Spinal cord (tissue), 10 donors: ENCODE measurements around the gene EMC6. TPM values are rescaled to one million over a fixed set of nuclear protein-coding genes. Genes with fewer than 3 reads are reported as not detected.

ENCODE experiments used
- DNase-seq, 6 donors: peaks; one replicate each; pipeline versions ENCODE4 v3.0.0 to v3.0.0-alpha.2; 2013 to 2015; ENCODE audit warnings: low spot score in 6 of 6, low read depth in 4 of 6
- H3K27ac ChIP-seq: one replicate; pipeline ENCODE4 v1.5.1; 2013; ENCODE audit warnings: low read depth, low read length, control low read depth
- H3K27me3 ChIP-seq: one replicate; pipeline ENCODE4 v1.6.1; 2013; ENCODE audit warnings: low read length; ENCODE audit not compliant: control insufficient read depth, insufficient read depth
- H3K36me3 ChIP-seq: one replicate; pipeline ENCODE4 v1.6.1; 2013; ENCODE audit warnings: low read length; ENCODE audit not compliant: control insufficient read depth, insufficient read depth
- H3K4me1 ChIP-seq: one replicate; pipeline ENCODE4 v1.6.1; 2013; ENCODE audit warnings: low read length; ENCODE audit not compliant: control insufficient read depth, insufficient read depth
- H3K4me3 ChIP-seq: one replicate; pipeline ENCODE4 v1.5.1; 2013; ENCODE audit warnings: low read depth, low read length, control low read depth
- H3K9me3 ChIP-seq: one replicate; pipeline ENCODE4 v1.6.1; 2013; ENCODE audit warnings: low read length; ENCODE audit not compliant: control insufficient read depth, insufficient read depth
- WGBS: methylation state at CpG from one replicate; pipeline ENCODE4 v1.1.5; 2013; ENCODE audit warnings: missing lambda C conversion rate; ENCODE audit not compliant: insufficient coverage; 5-methylcytosine and 5-hydroxymethylcytosine counted together
- polyA plus RNA-seq, 2 donors: library from polyadenylated mRNA; unstranded; fragments of 120-200 nt; gene quantifications; one replicate each; pipeline ENCODE4 v1.2.1, GENCODE V29; 2013; ENCODE audit not compliant: insufficient read length in 2 of 2
- total RNA-seq, 2 donors: library from RNA; depleted of rRNA in 1 of 2; stranded (reverse); fragments of 120-200 nt in 1 of 2; fragments of >200 nt in 1 of 2; gene quantifications; one replicate each; pipeline versions ENCODE4 v1.2.3 to v1.2.4, GENCODE V29; 2013 to 2014
- donor health status: healthy.

EMC6 gene
- total and polyA plus RNA-seq, 4 donors: 11.0 to 48.1 (median 31.2) TPM

GRCh38 chr17:3636154-3636907, 32.3 kb upstream of the EMC6 start, which contains the start of the genes CTNS and SHPK:
CTNS (plus strand) TSS chr17:3636760; CDS start chr17:3640207, 3,447 bp downstream.
SHPK (minus strand) TSS chr17:3636250; CDS start chr17:3636219, 31 bp downstream.
- under 1% methylated on average over 68 of the region's 68 CpGs for WGBS
- peaks cover 27% of the 10 kb centered on the region for H3K36me3 ChIP-seq
- H3K4me1 ChIP-seq: peaks cover 22% of the 10 kb centered on the region

GRCh38 chr17:3636908-3637373, 31.7 kb upstream of the EMC6 start:
- Histone ChIP-seq H3K4me3 (peak overlapping the region; percentile 86), H3K9me3 (no peaks in the 10 kb centered on the region), H3K27ac (peak overlapping the region; percentile 99), H3K27me3 (no peaks in the 10 kb centered on the region), H3K4me1 (peaks cover 22% of the 10 kb centered on the region), H3K36me3 (peaks cover 28% of the 10 kb centered on the region)
- DNase-seq: peak in 1 of 6 donors; percentile 19
- under 1% methylated on average over 28 of the region's 31 CpGs for WGBS

More at GRCh38 chr17:3636154-3636907, 32.3 kb upstream of the EMC6 start, which contains the start of the genes CTNS and SHPK:
- Histone ChIP-seq H3K4me3 (peak within 1 kb of the TSS; percentile 86), H3K27me3 (no peaks in the 10 kb centered on the region), H3K9me3 (no peaks in the 10 kb centered on the region), H3K27ac (peak within 1 kb of the TSS; percentile 99)
- peak; percentile 87 to 99 (median 92) for DNase-seq

GRCh38 chr17:3639981-3640596, 28.5 kb upstream of the EMC6 start:
- H3K27ac ChIP-seq: no peak overlapping the region
- no peak overlapping the region for H3K4me3 ChIP-seq
- no peaks in the 10 kb centered on the region for H3K27me3 ChIP-seq
- DNase-seq: no peak
- H3K9me3 ChIP-seq: no peaks in the 10 kb centered on the region
- peaks cover 33% of the 10 kb centered on the region for H3K36me3 ChIP-seq
- H3K4me1 ChIP-seq: peaks cover 18% of the 10 kb centered on the region
- WGBS: 63% methylated on average over 6 of the region's 7 CpGs

DNA sequence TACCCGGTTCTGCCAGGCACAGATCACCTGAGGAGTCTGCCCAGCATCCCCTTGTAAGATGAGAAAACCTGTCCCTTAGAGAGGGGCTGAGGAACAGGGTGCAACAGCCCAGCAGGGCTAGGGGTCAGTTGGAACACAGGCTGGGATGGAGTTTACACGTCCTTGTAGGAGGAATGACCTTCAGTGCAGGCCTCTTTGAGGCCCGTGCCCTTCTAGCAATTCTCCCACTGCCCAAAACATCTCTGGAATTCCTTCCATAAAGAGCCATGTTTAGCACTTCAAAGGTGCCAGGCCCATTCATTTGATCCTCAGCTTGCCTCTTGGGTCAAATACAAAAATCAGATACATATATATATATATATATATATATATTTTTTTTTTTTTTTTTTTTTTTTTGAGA, 27.6 kb upstream of the EMC6 start:
- peaks cover 40% of the 10 kb centered on the region for H3K36me3 ChIP-seq
- no peak overlapping the region for H3K27ac ChIP-seq
- no peak overlapping the region for H3K4me3 ChIP-seq
- peaks cover 11% of the 10 kb centered on the region for H3K4me1 ChIP-seq
- DNase-seq: no peak
- no peaks in the 10 kb centered on the region for H3K9me3 ChIP-seq
- no peaks in the 10 kb centered on the region for H3K27me3 ChIP-seq
- 60% methylated on average over 2 of the region's 3 CpGs for WGBS

DNA sequence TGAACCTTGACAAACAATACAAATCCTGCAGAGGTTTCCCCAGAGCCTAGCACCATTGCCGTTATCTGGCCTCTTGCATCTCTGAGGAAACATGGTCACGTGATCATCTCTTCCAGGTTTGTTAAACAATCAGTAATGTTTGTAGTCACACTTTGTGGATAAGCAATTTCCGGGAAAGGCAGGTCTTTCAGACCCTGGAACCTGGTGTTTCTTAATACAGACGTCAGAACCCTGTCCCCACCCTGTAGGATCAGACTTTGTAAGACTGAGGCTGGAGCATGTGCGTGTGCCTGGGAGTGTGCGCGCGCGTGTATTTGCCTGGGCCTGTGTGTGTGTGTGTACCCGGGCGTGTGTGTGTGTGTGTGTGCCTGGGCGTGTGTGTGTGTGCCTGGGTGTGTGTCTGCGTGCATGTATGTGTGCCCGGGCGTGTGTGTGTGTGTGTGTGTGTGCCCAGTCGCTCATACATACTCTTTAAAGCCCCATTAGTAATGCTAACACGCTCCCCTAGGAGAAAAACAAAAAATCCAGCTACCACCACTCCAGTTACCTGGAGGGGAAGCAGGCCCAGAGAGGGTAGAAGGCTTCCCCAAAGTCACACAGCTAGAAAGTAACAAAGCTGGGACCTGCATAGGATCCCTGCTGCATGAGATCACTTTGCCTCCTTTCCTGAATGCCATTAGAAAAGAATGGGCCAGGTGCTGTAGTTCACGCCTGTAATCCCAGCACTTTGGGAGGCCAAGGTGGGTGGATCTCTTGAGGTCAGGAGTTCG, 26.7 kb upstream of the EMC6 start:
- Histone ChIP-seq H3K9me3 (no peaks in the 10 kb centered on the region), H3K27ac (no peak overlapping the region), H3K4me1 (peaks cover 10% of the 10 kb centered on the region), H3K27me3 (no peaks in the 10 kb centered on the region), H3K4me3 (no peak overlapping the region), H3K36me3 (peaks cover 45% of the 10 kb centered on the region)
- no peak for DNase-seq
- whole genome bisulfite sequencing: 91% methylated on average over 10 of the region's 19 CpGs

- no peaks in the 10 kb centered on the region for H3K27me3 ChIP-seq
- peaks cover 59% of the 10 kb centered on the region for H3K36me3 ChIP-seq
- DNase-seq: no peak
- no peak overlapping the region for H3K27ac ChIP-seq
- no peak overlapping the region for H3K4me3 ChIP-seq
- 100% methylated on average over 3 of the region's 4 CpGs for WGBS
- peaks cover 5% of the 10 kb centered on the region for H3K4me1 ChIP-seq
- no peaks in the 10 kb centered on the region for H3K9me3 ChIP-seq
These were observed 24.7 kb upstream of the EMC6 start for GRCh38 chr17:3643889-3644349.

GRCh38 chr17:3645310-3645709, 23.3 kb upstream of the EMC6 start:
- H3K4me1 ChIP-seq: peaks cover 5% of the 10 kb centered on the region
- no peaks in the 10 kb centered on the region for H3K9me3 ChIP-seq
- no peak for DNase-seq
- H3K4me3 ChIP-seq: no peak overlapping the region
- 78% methylated on average over 5 of the region's 5 CpGs for WGBS
- peaks cover 60% of the 10 kb centered on the region for H3K36me3 ChIP-seq
- no peaks in the 10 kb centered on the region for H3K27me3 ChIP-seq
- H3K27ac ChIP-seq: no peak overlapping the region

DNA sequence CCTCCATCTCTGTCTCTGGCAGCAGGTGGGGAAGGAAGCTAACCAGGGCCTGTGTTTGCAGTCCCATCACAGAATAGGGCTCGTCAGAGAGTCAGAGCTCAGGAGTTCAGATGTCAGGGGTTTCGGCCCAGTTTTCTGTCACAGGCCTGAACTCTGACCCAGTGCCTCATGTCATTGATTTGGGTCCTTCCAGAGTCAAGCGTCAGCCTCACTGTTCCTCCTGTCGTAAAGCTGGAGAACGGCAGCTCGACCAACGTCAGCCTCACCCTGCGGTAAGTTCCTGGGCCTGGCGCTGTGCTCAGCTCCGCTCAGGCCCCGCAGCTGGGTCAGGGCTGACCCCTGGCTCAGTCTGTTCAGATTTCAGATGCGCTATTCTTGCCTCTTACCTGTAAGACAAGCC, 21.4 kb upstream of the EMC6 start:
- 82% methylated on average over 12 of the region's 12 CpGs for WGBS
- DNase-seq: no peak
- Histone ChIP-seq H3K27ac (no peak overlapping the region), H3K36me3 (peaks cover 56% of the 10 kb centered on the region), H3K27me3 (no peaks in the 10 kb centered on the region), H3K9me3 (no peaks in the 10 kb centered on the region), H3K4me3 (no peak overlapping the region), H3K4me1 (peaks cover 5% of the 10 kb centered on the region)

DNA sequence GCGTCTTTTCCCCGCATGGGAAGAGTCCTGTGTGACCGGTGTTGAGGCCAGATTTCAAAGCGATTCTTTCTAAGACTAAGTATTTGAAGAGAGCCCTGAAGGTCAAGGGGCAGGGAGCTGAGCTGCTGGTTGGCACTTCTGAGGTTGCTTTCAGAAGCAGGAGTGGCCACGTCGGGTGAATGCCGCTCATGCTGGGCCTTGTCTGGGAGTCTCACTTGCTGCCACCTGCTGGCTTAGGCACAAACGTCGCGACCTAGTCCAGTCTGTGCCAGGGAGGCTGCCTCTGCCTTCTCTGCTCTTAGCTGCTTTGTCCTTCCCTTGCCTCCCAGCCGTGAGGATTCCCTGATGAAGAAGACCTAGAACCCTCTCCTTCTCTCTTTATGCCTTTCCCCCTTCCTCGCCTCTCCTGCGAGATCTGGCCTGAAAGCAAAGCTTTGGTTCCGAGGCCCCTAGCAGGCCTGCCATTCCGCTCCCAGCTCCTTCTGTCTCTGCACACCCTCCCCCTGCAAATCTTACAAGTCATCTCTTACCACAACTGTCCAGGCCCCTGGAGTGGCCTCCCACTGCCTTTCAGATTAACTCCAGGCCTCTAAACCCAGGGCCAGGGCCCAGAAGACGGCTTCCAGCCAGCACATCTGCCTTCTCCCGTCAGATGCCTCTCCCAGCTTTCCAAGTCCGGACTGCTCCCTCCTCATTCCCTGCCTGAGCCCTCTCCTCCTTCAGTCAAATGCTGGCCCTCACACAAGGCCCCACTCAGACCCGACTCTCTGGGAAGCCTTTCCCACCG, 20.6 kb upstream of the EMC6 start:
- 57% methylated on average over 20 of the region's 20 CpGs for WGBS

More for the DNA sequence above, 20.6 kb upstream of the EMC6 start:
- no peaks in the 10 kb centered on the region for H3K27me3 ChIP-seq
- peaks cover 50% of the 10 kb centered on the region for H3K36me3 ChIP-seq
- DNase-seq: peak in 2 of 6 donors; percentile 69 to 84
- H3K9me3 ChIP-seq: no peaks in the 10 kb centered on the region
- H3K4me3 ChIP-seq: no peak overlapping the region
- H3K27ac ChIP-seq: no peak overlapping the region
- H3K4me1 ChIP-seq: peaks cover 5% of the 10 kb centered on the region
